GM10847 (cell line): ENCODE measurements around the gene AGGF1.
A peak's percentile ranks its signal among the peaks of the same experiment; 100 is the strongest.

Source experiments
- POLR2A ChIP-seq: IDR thresholded peaks from 2 replicates; pipeline ENCODE4 v1.6.1; 2011; ENCODE audit not compliant: insufficient read length; ENCODE audit errors: extremely low read depth

The AGGF1 gene

GRCh38 chr5:77030097-77031071 lies at the start of gene AGGF1:
Gene AGGF1, plus strand, starts transcription at chr5:77030404. Its CDS starts 363 bp downstream, at chr5:77030767.
- TF ChIP-seq POLR2A, result peak; percentile 82

- TF ChIP-seq POLR2A, result no peak
These were observed 49.6 kb upstream of the AGGF1 start for GRCh38 chr5:76980518-76981144.

- no peak for TF ChIP-seq POLR2A
These were observed 47.8 kb upstream of the AGGF1 start for GRCh38 chr5:76982450-76982849.

- no peak for TF ChIP-seq POLR2A
These were observed 46.7 kb upstream of the AGGF1 start for GRCh38 chr5:76983468-76983867.

- TF ChIP-seq POLR2A, result no peak
These were observed 43.2 kb upstream of the AGGF1 start for GRCh38 chr5:76986825-76987526.

GRCh38 chr5:76990899-76991459 lies 39.2 kb upstream of the AGGF1 start:
- no peak for TF ChIP-seq POLR2A

- no peak for TF ChIP-seq POLR2A
These were observed 35.9 kb upstream of the AGGF1 start for GRCh38 chr5:76994337-76994736.

- TF ChIP-seq POLR2A, result no peak
These were observed 30.8 kb upstream of the AGGF1 start for GRCh38 chr5:76999451-76999850.

- TF ChIP-seq POLR2A, result no peak
These were observed 27.0 kb upstream of the AGGF1 start for GRCh38 chr5:77003246-77003645.

- no peak for TF ChIP-seq POLR2A
These were observed 24.1 kb upstream of the AGGF1 start for GRCh38 chr5:77006124-77006523.

- TF ChIP-seq POLR2A, result no peak
These were observed 21.8 kb upstream of the AGGF1 start for GRCh38 chr5:77008413-77008812.

GRCh38 chr5:77010243-77010642 lies 20.0 kb upstream of the AGGF1 start:
- no peak for TF ChIP-seq POLR2A

GRCh38 chr5:77011498-77011897 lies 18.7 kb upstream of the AGGF1 start:
- no peak for TF ChIP-seq POLR2A

- no peak for TF ChIP-seq POLR2A
These were observed 17.6 kb upstream of the AGGF1 start for GRCh38 chr5:77012601-77013000.

- no peak for TF ChIP-seq POLR2A
These were observed 14.2 kb upstream of the AGGF1 start for GRCh38 chr5:77015938-77016569.
